Endothelial cell of umbilical vein (primary cell): ENCODE measurements around the gene NOXA1. TPM values are rescaled to one million over a fixed set of nuclear protein-coding genes. Genes with fewer than 3 reads are reported as not detected.

ENCODE experiments used
- BruUV-seq: library from RNA; stranded (reverse); fragments of 400-500 nt; replicated peaks from 2 replicates; lab custom pipeline; 2021; lab: Mats Ljungman, UMichigan
- CTCF ChIA-PET: fragments of 300-600, 350-600 bp; sonication (Branson Sonifier 250); formaldehyde crosslinking; loops from one replicate; lab custom pipeline; 2021; ENCODE audit warnings: antibody characterized with exemption, inconsistent platforms; lab: Charles Lee
- POLR2A ChIA-PET: fragments of 300-600, 350-600 bp; sonication (Branson Sonifier 250); formaldehyde crosslinking; loops from one replicate; lab custom pipeline; 2021; ENCODE audit warnings: antibody characterized with exemption, inconsistent platforms; lab: Charles Lee
- DNase-seq: peaks from one replicate; pipeline ENCODE4 v3.0.0-alpha.2; 2011; ENCODE audit warnings: low read depth, low spot score
- FAIRE-seq: peaks from 2 replicates; lab custom pipeline; 2011; peaks lifted over from hg19 to GRCh38; lab: Jason Lieb, UNC
- H2AFZ ChIP-seq: 2 replicates; pipeline ENCODE4 v1.6.0; 2012; ENCODE audit warnings: low read depth, low read length, control low read depth, inconsistent platforms
- H3K27ac ChIP-seq: 2 replicates; pipeline ENCODE4 v1.5.1; 2011; ENCODE audit warnings: low read depth, mild to moderate bottlenecking, control low read depth, low read length, moderate library complexity; ENCODE audit not compliant: insufficient read depth
- H3K27me3 ChIP-seq, 2 experiments: 2 replicates each; pipeline versions ENCODE4 v1.6.0 to v1.6.1; 2011; ENCODE audit warnings: low read length in 2 of 2, mixed read lengths in 1 of 2; ENCODE audit not compliant: control insufficient read depth in 2 of 2, insufficient read depth in 2 of 2
- H3K36me3 ChIP-seq, 2 experiments: 2 replicates in 1 of 2; 3 replicates in 1 of 2; pipeline ENCODE4 v1.5.1; 2011; ENCODE audit warnings: low read length in 2 of 2, mild to moderate bottlenecking in 1 of 2, moderate library complexity in 1 of 2; ENCODE audit not compliant: control insufficient read depth in 2 of 2, insufficient read depth in 2 of 2; ENCODE audit errors: extremely low read depth in 1 of 2
- H3K4me1 ChIP-seq: 3 replicates; pipeline ENCODE4 v1.5.1; 2011; ENCODE audit warnings: mild to moderate bottlenecking, low read length; ENCODE audit not compliant: control insufficient read depth, insufficient read depth; ENCODE audit errors: extremely low read depth
- H3K4me2 ChIP-seq: 2 replicates; pipeline ENCODE4 v1.6.1; 2011; ENCODE audit warnings: low read length, control low read depth, mixed read lengths; ENCODE audit not compliant: insufficient read depth
- H3K4me3 ChIP-seq, 3 experiments: fragments of 200-600 bp in 1 of 3; sonication (generic), shearing (Covaris generic) in 1 of 3; replicated peaks in 1 of 3; 2 replicates each; pipeline ENCODE4 v1.5.1; 2011 to 2016; ENCODE audit warnings: control low read depth in 3 of 3, low read length in 3 of 3, mild to moderate bottlenecking in 2 of 3, inconsistent platforms in 1 of 3, low read depth in 1 of 3, moderate library complexity in 1 of 3; ENCODE audit not compliant: insufficient read depth in 1 of 3
- H3K79me2 ChIP-seq: 2 replicates; pipeline ENCODE4 v1.6.0; 2012; ENCODE audit warnings: low read length, inconsistent platforms; ENCODE audit not compliant: control insufficient read depth, insufficient read depth
- H3K9ac ChIP-seq: replicated peaks from 2 replicates; pipeline ENCODE3; 2011; ENCODE audit warnings: low read length, control low read depth; ENCODE audit not compliant: insufficient read depth; ENCODE audit errors: extremely low read depth
- H3K9me1 ChIP-seq: replicated peaks from 3 replicates; pipeline ENCODE4 v1.6.0; 2011; ENCODE audit warnings: mild to moderate bottlenecking, low read length; ENCODE audit not compliant: control insufficient read depth, insufficient read depth; ENCODE audit errors: extremely low read depth
- H3K9me3 ChIP-seq: replicated peaks from 2 replicates; pipeline ENCODE4 v1.5.1; 2012; ENCODE audit warnings: low read length, inconsistent platforms; ENCODE audit not compliant: control insufficient read depth, insufficient read depth
- H4K20me1 ChIP-seq: replicated peaks from 2 replicates; pipeline ENCODE3; 2011; ENCODE audit warnings: mild to moderate bottlenecking, low read length; ENCODE audit not compliant: control insufficient read depth, insufficient read depth; ENCODE audit errors: extremely low read depth
- CTCF ChIP-seq, 2 donors: IDR thresholded peaks; 1 replicate in 1 of 2; 2 replicates in 1 of 2; pipeline ENCODE4 v1.5.1; 2011; ENCODE audit warnings: low read length in 2 of 2, mild to moderate bottlenecking in 2 of 2, moderate library complexity in 2 of 2, control low read depth in 1 of 2, inconsistent platforms in 1 of 2, low read depth in 1 of 2; ENCODE audit not compliant: insufficient read depth in 1 of 2; ENCODE audit errors: extremely low read depth in 1 of 2
- EZH2 ChIP-seq: IDR thresholded peaks from 2 replicates; pipeline ENCODE4 v1.6.1; 2012; ENCODE audit warnings: borderline replicate concordance, low read depth, mild to moderate bottlenecking, moderate library complexity, low read length, inconsistent platforms; ENCODE audit not compliant: severe bottlenecking
- FOS ChIP-seq: IDR thresholded peaks from 2 replicates; pipeline ENCODE4 v1.6.1; 2011; ENCODE audit warnings: mild to moderate bottlenecking, low read length, moderate library complexity, borderline replicate concordance; ENCODE audit not compliant: insufficient read depth
- GATA2 ChIP-seq: IDR thresholded peaks from 2 replicates; pipeline ENCODE4 v1.7.0; 2011; ENCODE audit warnings: low read depth, mild to moderate bottlenecking, moderate library complexity, mixed read lengths, low read length; ENCODE audit not compliant: insufficient read length, insufficient read depth
- JUN ChIP-seq: IDR thresholded peaks from 2 replicates; pipeline ENCODE4 v1.6.1; 2011; ENCODE audit warnings: borderline replicate concordance, low read depth; ENCODE audit not compliant: insufficient read length, insufficient read depth
- MAX ChIP-seq: IDR thresholded peaks from 2 replicates; pipeline ENCODE4 v1.6.1; 2011; ENCODE audit not compliant: insufficient read depth, insufficient read length
- MYC ChIP-seq: IDR thresholded peaks from one replicate; pipeline ENCODE4 v1.6.1; 2011; ENCODE audit warnings: mild to moderate bottlenecking, low read depth, low read length
- POLR2A ChIP-seq: IDR thresholded peaks from 2 replicates; pipeline ENCODE4 v1.6.1; 2012; ENCODE audit warnings: low read depth, mild to moderate bottlenecking, control low read depth, low read length
- POLR2AphosphoS5 ChIP-seq: IDR thresholded peaks from 2 replicates; pipeline ENCODE4 v1.6.1; 2012; ENCODE audit warnings: low read depth, mild to moderate bottlenecking, control low read depth, low read length, moderate library complexity; ENCODE audit not compliant: insufficient read depth
- dilution Hi-C: fragments of 300-500 bp; cut with MboI; formaldehyde crosslinking; loops from one replicate; pipeline ENCODE4 v1.15.0; 2019; ENCODE audit warnings: low sequenced_read_pairs; ENCODE audit not compliant: extremely low pct_ligation_motif_present
- intact Hi-C: fragments of 100-400 bp; cut with micrococcal nuclease; formaldehyde crosslinking; loops from one replicate; pipeline ENCODE4 v1.10.0; 2022
- polyA plus RNA-seq, 4 experiments: library from polyadenylated mRNA; depleted of rRNA in 3 of 4; stranded (reverse) in 3 of 4; unstranded in 1 of 4; fragments of >200 nt; gene quantifications; 2 replicates each; pipeline versions ENCODE4 v1.2.1 to v1.2.3, GENCODE V29; 2011 to 2012; ENCODE audit warnings: missing spikeins in 1 of 4
- total RNA-seq: library from RNA; stranded (reverse); gene quantifications from 2 replicates; pipeline ENCODE4 v1.2.3, GENCODE V29; 2021

Gene NOXA1
- total and polyA plus RNA-seq, 2 donors (not counting 3 experiments of a cell fraction or from before 2014, with no cell fraction given) = 0.40 to 0.91 TPM

DNA sequence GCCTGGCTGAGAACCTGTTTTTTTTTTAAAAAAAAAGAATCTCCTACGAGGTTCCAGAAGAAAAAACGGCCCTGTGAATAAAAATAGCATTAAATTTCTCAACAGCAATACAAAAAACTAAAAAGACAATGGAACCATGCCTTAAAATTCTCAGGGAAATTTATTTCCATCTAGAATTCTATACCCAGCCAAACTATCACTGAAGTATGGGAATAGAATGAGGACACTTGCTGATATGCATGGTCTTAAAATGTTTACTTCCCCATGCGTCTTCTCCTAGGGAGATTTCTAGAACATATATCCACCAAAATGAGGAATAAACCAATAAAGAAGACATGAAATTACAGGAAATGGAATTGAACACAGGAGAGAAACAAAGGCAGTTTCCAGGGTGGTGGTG, 52.5 kb downstream of the NOXA1 start:
- BruUV-seq = no TSS peak
- Histone ChIP-seq H2AFZ (no peak overlapping the region), H3K79me2 (no peaks in the 10 kb centered on the region), H3K36me3 (no peaks in the 10 kb centered on the region), H3K9me3 (peaks cover 2% of the 10 kb centered on the region), H3K27ac (no peak overlapping the region), H3K27me3 (no peaks in the 10 kb centered on the region), H3K4me1 (peaks cover 3% of the 10 kb centered on the region), H4K20me1 (no peaks in the 10 kb centered on the region), H3K9ac (no peak overlapping the region), H3K9me1 (no peaks in the 10 kb centered on the region), H3K4me2 (no peak overlapping the region), H3K4me3 (no peak overlapping the region)
- FAIRE-seq = no peak
- ChIA-PET POLR2A (no interaction called here), CTCF (no interaction called here)
- DNase-seq = no peak
- TF ChIP-seq MYC (no peak), POLR2AphosphoS5 (no peak), EZH2 (no peak), CTCF (IDR thresholded peaks at IDR 0.05; ENCODE audit: extremely low read depth in 1 of 2, insufficient read depth in 1 of 2, low read depth in 1 of 2, low read length in 2 of 2) (no peak), FOS (no peak)
- intact Hi-C loops = no loop called here
- dilution Hi-C loops = no loop called here

- no peak for TF ChIP-seq MYC
- TF ChIP-seq JUN = no peak
- TF ChIP-seq GATA2 = no peak
- no peak for TF ChIP-seq POLR2A
- no peak for TF ChIP-seq FOS
- TF ChIP-seq MAX = no peak
- no peak for TF ChIP-seq POLR2AphosphoS5
- no peak for TF ChIP-seq EZH2
- TF ChIP-seq CTCF (IDR thresholded peaks at IDR 0.05; ENCODE audit: extremely low read depth in 1 of 2, insufficient read depth in 1 of 2, low read depth in 1 of 2, low read length in 2 of 2) = no peak
- Histone ChIP-seq H3K4me2 (no peak overlapping the region), H3K4me1 (no peaks in the 10 kb centered on the region), H3K9me1 (no peaks in the 10 kb centered on the region), H3K4me3 (no peak overlapping the region), H3K9me3 (peaks cover 2% of the 10 kb centered on the region), H4K20me1 (no peaks in the 10 kb centered on the region), H3K27ac (no peak overlapping the region), H2AFZ (no peak overlapping the region), H3K9ac (no peak overlapping the region), H3K79me2 (no peaks in the 10 kb centered on the region), H3K27me3 (no peaks in the 10 kb centered on the region), H3K36me3 (no peaks in the 10 kb centered on the region)
- POLR2A ChIA-PET = no interaction called here
- intact Hi-C loops (no loop called here), dilution Hi-C loops (no loop called here)
- DNase-seq (no peak), FAIRE-seq (no peak)
- CTCF ChIA-PET = no interaction called here
- BruUV-seq = no TSS peak
Measured at GRCh38 chr9:137476856-137477255, 53.7 kb downstream of the NOXA1 start.
